Mammary epithelial cell (primary cell): Measurements from ENCODE around the gene TNIK.

Experiments
- EZH2 ChIP-seq: IDR thresholded peaks from 2 replicates; pipeline ENCODE4 v1.6.1; 2012; ENCODE audit warnings: low read length, inconsistent platforms, borderline replicate concordance
- TF ChIP-seq, protein P1 (sequence below), 2 donors: IDR thresholded peaks in 1 of 2; conservative IDR thresholded peaks in 1 of 2; 2 replicates each; pipeline ENCODE4 v1.5.1; 2011 to 2012; ENCODE audit warnings: inconsistent platforms in 2 of 2, low read length in 2 of 2, mild to moderate bottlenecking in 2 of 2, control low read depth in 1 of 2, low read depth in 1 of 2; ENCODE audit not compliant: insufficient read depth in 1 of 2; ENCODE audit errors: extremely low read depth in 1 of 2

GRCh38 chr3:171049861-171050444 lies 410.3 kb downstream of the TNIK start:
- TF ChIP-seq, protein P1, sequence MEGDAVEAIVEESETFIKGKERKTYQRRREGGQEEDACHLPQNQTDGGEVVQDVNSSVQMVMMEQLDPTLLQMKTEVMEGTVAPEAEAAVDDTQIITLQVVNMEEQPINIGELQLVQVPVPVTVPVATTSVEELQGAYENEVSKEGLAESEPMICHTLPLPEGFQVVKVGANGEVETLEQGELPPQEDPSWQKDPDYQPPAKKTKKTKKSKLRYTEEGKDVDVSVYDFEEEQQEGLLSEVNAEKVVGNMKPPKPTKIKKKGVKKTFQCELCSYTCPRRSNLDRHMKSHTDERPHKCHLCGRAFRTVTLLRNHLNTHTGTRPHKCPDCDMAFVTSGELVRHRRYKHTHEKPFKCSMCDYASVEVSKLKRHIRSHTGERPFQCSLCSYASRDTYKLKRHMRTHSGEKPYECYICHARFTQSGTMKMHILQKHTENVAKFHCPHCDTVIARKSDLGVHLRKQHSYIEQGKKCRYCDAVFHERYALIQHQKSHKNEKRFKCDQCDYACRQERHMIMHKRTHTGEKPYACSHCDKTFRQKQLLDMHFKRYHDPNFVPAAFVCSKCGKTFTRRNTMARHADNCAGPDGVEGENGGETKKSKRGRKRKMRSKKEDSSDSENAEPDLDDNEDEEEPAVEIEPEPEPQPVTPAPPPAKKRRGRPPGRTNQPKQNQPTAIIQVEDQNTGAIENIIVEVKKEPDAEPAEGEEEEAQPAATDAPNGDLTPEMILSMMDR (conservative IDR thresholded peaks at IDR 0.05 in 1 of 2, IDR thresholded peaks at IDR 0.05 in 1 of 2; ENCODE audit: extremely low read depth in 1 of 2, insufficient read depth in 1 of 2, low read depth in 1 of 2, low read length in 2 of 2) = peak; percentile 58 to 81
- no peak for TF ChIP-seq EZH2
